Subcutaneous abdominal adipose tissue (tissue), 5 donors: ENCODE results near the gene TRMU.
A peak's percentile ranks its signal among the peaks of the same experiment; 100 is the strongest.

Source experiments
- H3K27ac ChIP-seq: one replicate; pipeline ENCODE4 v1.7.0; 2013; ENCODE audit warnings: low read depth, mild to moderate bottlenecking, inconsistent platforms, low read length, moderate library complexity
- H3K27me3 ChIP-seq, 5 donors: one replicate each; pipeline ENCODE4 v1.7.0; 2013; ENCODE audit warnings: low read length in 5 of 5, inconsistent platforms in 1 of 5; ENCODE audit not compliant: control insufficient read depth in 5 of 5, insufficient read depth in 4 of 5
- H3K36me3 ChIP-seq, 5 donors: one replicate each; pipeline ENCODE4 v1.7.0; 2013; ENCODE audit warnings: low read length in 5 of 5; ENCODE audit not compliant: control insufficient read depth in 5 of 5, insufficient read depth in 5 of 5
- H3K4me1 ChIP-seq, 5 donors: one replicate each; pipeline ENCODE4 v1.7.0; 2013; ENCODE audit warnings: low read length in 5 of 5, mild to moderate bottlenecking in 3 of 5, moderate library complexity in 1 of 5; ENCODE audit not compliant: control insufficient read depth in 5 of 5, insufficient read depth in 5 of 5
- H3K4me3 ChIP-seq, 5 donors: one replicate each; pipeline ENCODE4 v1.7.0; 2013; ENCODE audit warnings: low read length in 5 of 5, low read depth in 1 of 5
- H3K9ac ChIP-seq, 5 donors: one replicate each; pipeline ENCODE4 v1.7.0; 2013; ENCODE audit warnings: low read length in 5 of 5, mild to moderate bottlenecking in 4 of 5, moderate library complexity in 3 of 5
- H3K9me3 ChIP-seq, 5 donors: one replicate each; pipeline ENCODE4 v1.7.0; 2013; ENCODE audit warnings: low read length in 5 of 5; ENCODE audit not compliant: control insufficient read depth in 5 of 5
- donor health status: healthy.
- donor health status: healthy.
- donor health status: healthy.
- donor health status: healthy.
- donor health status: healthy.

TRMU gene

GRCh38 chr22:46331496-46331895 is 4.0 kb upstream of the TRMU start:
- no peak overlapping the region for H3K4me3 ChIP-seq
- H3K9ac ChIP-seq: peak overlapping the region in 1 of 5 donors; percentile 8
- peaks cover 2 to 26% (median 23%) of the 10 kb centered on the region in 5 donors for H3K4me1 ChIP-seq
- no peak overlapping the region for H3K27ac ChIP-seq
- no peaks in the 10 kb centered on the region for H3K9me3 ChIP-seq
- no peaks in the 10 kb centered on the region for H3K27me3 ChIP-seq
- H3K36me3 ChIP-seq: no peaks in the 10 kb centered on the region

- Histone ChIP-seq H3K27ac (peak overlapping the region; percentile 89), H3K36me3 (peaks cover 9 to 36% (median 32%) of the 10 kb centered on the region in 5 donors), H3K9me3 (no peaks in the 10 kb centered on the region), H3K9ac (peak overlapping the region; percentile 68 to 98 (median 88)), H3K27me3 (no peaks in the 10 kb centered on the region), H3K4me3 (peak overlapping the region; percentile 87 to 100 (median 97)), H3K4me1 (peaks cover 7 to 20% (median 17%) of the 10 kb centered on the region in 5 donors)
Observed at GRCh38 chr22:46336119-46337078, 885 bp downstream of the TRMU start.

DNA sequence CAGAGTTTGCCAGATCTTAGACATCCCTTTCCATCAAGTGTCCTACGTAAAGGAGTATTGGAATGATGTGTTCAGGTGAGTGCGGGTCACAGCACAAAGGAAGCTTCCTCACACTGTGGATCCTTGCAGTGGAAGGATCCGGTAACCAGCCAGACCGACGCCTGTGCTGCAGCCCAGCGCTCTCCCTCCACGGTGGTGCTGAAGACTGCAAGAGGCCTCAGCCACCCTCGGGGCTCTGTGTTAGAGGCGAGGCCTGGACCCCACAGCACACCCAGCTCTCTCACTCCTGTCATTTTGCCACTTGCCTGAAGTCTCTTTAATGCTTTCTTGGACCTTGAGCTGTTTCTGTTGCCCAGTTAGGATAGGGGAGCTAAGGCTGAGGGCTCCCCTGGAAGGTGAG is 2.4 kb downstream of the TRMU start:
- H3K27me3 ChIP-seq: no peaks in the 10 kb centered on the region
- no peak overlapping the region for H3K27ac ChIP-seq
- no peaks in the 10 kb centered on the region for H3K9me3 ChIP-seq
- peaks cover 12 to 50% (median 44%) of the 10 kb centered on the region in 5 donors for H3K36me3 ChIP-seq
- no peak overlapping the region for H3K4me3 ChIP-seq
- H3K4me1 ChIP-seq: peaks cover 7 to 20% (median 17%) of the 10 kb centered on the region in 5 donors
- peak overlapping the region in 1 of 5 donors; percentile 98 for H3K9ac ChIP-seq

DNA sequence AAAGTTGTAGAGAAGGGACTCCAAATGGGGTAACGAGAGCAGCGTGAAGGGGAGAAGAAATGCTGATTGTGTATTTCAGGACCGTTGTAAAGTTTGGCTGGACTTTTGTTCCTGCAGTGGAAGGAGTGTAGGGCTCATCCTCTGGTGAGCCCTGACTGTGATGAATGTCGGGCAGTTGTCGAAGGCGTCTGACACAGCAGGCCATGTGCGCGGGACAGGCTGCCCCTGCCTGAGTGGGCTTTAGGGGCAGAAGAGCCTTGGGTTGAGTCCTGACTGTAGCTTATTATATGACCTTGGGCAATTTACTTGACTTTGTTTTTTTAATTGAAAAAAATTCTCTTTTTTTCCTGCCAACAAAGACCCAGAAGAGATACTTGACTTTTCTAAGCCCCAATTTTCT is 3.1 kb downstream of the TRMU start:
- Histone ChIP-seq H3K4me3 (no peak overlapping the region), H3K4me1 (peaks cover 7 to 20% (median 17%) of the 10 kb centered on the region in 5 donors), H3K9me3 (no peaks in the 10 kb centered on the region), H3K36me3 (peaks cover 12 to 56% (median 49%) of the 10 kb centered on the region in 5 donors), H3K27ac (no peak overlapping the region), H3K27me3 (no peaks in the 10 kb centered on the region), H3K9ac (no peak overlapping the region)

GRCh38 chr22:46339956-46340355 is 4.4 kb downstream of the TRMU start:
- peaks cover 12 to 69% (median 61%) of the 10 kb centered on the region in 5 donors for H3K36me3 ChIP-seq
- peaks cover 7 to 20% (median 14%) of the 10 kb centered on the region in 5 donors for H3K4me1 ChIP-seq
- H3K9me3 ChIP-seq: no peaks in the 10 kb centered on the region
- no peak overlapping the region for H3K27ac ChIP-seq
- no peak overlapping the region for H3K9ac ChIP-seq
- H3K4me3 ChIP-seq: no peak overlapping the region
- no peaks in the 10 kb centered on the region for H3K27me3 ChIP-seq

DNA sequence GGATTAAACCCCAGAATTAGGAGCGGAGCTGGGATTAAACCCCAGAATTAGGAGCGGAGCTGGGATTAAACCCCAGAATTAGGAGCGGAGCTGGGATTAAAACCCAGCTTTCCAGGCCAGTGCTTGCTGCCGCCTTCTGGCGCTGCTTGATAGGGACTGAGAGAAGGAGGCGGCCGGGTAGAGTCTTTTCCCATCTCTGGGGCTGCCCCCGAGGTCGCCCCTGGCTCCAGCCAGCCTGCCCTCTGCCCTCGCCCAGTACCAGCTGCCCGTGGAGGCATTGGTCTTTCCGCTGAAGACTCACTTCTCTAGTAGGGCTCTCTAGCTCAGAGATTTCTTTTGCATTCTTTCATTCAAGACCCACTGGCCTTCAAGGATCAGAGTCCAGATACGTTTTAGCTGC is 5.2 kb downstream of the TRMU start:
- Histone ChIP-seq H3K27ac (no peak overlapping the region), H3K4me3 (no peak overlapping the region), H3K27me3 (no peaks in the 10 kb centered on the region)

DNA sequence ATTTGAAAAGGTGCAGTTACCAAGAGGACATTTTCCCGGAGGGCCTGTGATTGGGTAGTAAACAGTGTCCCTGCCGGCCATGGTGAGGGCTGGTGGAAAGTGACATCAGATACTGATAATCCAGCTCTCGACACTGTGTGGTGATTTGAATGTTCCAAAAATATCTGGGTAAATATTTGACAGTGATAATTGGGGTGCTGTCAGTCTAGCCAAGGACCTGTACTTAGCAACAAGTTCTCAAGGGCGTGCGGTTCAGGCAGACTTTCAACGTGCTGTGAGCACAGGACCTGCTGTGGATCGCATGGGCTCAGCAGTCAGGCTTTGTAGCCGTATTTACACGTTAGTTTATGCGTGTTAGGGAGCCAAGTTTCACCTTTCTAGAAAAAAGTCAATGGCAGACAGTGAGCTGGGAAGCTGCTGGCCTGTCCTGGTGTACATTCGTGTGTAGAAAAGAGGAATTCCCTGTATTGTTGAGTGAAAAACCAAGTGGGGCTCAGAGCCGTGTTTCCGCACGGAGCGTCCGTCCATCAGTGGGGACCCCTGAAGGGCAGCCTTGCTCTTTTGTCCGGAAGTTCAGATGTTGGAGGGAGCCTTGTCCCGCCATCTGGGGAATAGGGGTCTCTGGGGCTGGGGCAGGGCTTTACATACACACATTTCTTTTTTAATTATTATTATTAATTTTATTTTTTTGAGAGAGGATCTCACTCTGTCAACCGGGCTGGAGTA is 11.3 kb downstream of the TRMU start:
- no peaks in the 10 kb centered on the region for H3K4me1 ChIP-seq
- no peaks in the 10 kb centered on the region for H3K9me3 ChIP-seq
- H3K4me3 ChIP-seq: no peak overlapping the region
- H3K27ac ChIP-seq: no peak overlapping the region
- H3K27me3 ChIP-seq: no peaks in the 10 kb centered on the region
- H3K36me3 ChIP-seq: peaks cover 8 to 96% (median 86%) of the 10 kb centered on the region in 5 donors
- no peak overlapping the region for H3K9ac ChIP-seq

More for the DNA sequence above, 5.2 kb downstream of the TRMU start:
- H3K36me3 ChIP-seq: peaks cover 12 to 77% (median 67%) of the 10 kb centered on the region in 5 donors
- no peak overlapping the region for H3K9ac ChIP-seq
- no peaks in the 10 kb centered on the region for H3K9me3 ChIP-seq
- H3K4me1 ChIP-seq: peaks cover 7 to 19% (median 12%) of the 10 kb centered on the region in 5 donors

DNA sequence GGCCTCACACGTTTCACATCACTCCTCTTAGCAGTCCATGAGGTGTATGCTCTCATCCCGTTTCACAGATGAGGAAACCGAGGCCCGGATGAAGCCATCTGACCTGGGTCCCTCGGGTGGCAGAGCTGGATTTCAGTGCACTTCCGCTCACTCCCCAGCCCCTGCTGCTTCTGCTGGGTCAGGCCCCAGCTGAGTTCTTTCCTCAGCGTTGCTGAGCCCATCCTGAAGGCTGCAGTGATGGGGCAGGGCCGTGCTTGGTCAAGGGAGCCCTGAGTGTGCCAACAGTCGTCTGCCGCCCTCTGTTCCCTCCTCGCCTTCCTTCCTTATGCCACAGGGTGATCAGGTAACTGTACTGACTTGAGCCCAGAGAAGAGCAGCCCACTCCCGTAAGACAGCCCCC is 12.1 kb downstream of the TRMU start:
- no peaks in the 10 kb centered on the region for H3K9me3 ChIP-seq
- H3K27ac ChIP-seq: no peak overlapping the region
- H3K4me1 ChIP-seq: no peaks in the 10 kb centered on the region
- peaks cover 8 to 97% (median 87%) of the 10 kb centered on the region in 5 donors for H3K36me3 ChIP-seq
- H3K9ac ChIP-seq: no peak overlapping the region
- H3K27me3 ChIP-seq: no peaks in the 10 kb centered on the region
- H3K4me3 ChIP-seq: no peak overlapping the region

DNA sequence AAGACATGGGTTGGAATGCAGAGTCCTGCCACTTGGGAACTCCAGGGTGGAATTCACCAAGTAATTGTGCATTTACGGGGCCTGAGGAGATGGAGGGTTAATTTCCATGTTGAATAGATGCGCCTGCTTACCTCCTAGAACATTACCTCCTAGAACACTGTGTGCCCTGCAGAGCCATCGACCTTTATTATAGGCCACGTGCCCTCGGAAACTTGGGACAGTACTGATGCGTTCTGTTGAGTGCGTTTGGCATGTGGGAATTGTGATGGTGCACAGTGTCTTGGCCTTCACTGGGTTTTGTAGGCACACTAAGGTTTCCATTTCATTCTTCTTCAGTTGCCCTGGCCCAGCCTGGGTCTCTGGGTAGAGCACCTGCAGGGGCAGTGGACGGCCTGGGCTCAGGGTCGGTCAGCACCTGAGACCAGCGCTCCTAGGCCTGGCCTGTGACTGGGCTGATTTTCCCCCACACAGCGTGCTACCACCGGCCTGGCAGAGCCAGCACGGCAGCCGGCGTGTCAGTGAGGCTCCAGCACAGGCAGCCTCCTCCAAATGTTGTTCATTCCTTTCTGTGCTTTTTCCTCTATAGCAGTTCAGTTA is 12.7 kb downstream of the TRMU start:
- no peak overlapping the region for H3K9ac ChIP-seq
- H3K36me3 ChIP-seq: peaks cover 8 to 98% (median 89%) of the 10 kb centered on the region in 5 donors
- H3K4me3 ChIP-seq: no peak overlapping the region
- H3K27ac ChIP-seq: no peak overlapping the region
- H3K9me3 ChIP-seq: no peaks in the 10 kb centered on the region
- H3K27me3 ChIP-seq: no peaks in the 10 kb centered on the region
- H3K4me1 ChIP-seq: no peaks in the 10 kb centered on the region
